KOPT-K1 (cell line): ENCODE results near the gene ADPRH.
"Not testable (repeated sequence)": the region's sequence is repeated elsewhere in the genome, so short reads cannot be mapped to it uniquely, and the experiment has no call there.

Experiments used
- H3K27ac ChIP-seq: fragments of 200-600 bp; sonication (generic); 2 replicates; pipeline ENCODE4 v1.5.1; 2016; ENCODE audit warnings: antibody characterized with exemption, mild to moderate bottlenecking, low read depth, low read length; ENCODE audit not compliant: poor library complexity, severe bottlenecking
- H3K36me3 ChIP-seq: fragments of 200-600 bp; sonication (generic); 2 replicates; pipeline ENCODE4 v1.5.1; 2017; ENCODE audit warnings: antibody characterized with exemption, mild to moderate bottlenecking, low read length, moderate library complexity; ENCODE audit not compliant: insufficient read depth
- H3K9me3 ChIP-seq: fragments of 200-600 bp; sonication (generic); 2 replicates; pipeline ENCODE4 v1.5.1; 2017; ENCODE audit warnings: antibody characterized with exemption, low read length, mild to moderate bottlenecking; ENCODE audit not compliant: insufficient read depth, poor library complexity, severe bottlenecking

ADPRH gene

DNA sequence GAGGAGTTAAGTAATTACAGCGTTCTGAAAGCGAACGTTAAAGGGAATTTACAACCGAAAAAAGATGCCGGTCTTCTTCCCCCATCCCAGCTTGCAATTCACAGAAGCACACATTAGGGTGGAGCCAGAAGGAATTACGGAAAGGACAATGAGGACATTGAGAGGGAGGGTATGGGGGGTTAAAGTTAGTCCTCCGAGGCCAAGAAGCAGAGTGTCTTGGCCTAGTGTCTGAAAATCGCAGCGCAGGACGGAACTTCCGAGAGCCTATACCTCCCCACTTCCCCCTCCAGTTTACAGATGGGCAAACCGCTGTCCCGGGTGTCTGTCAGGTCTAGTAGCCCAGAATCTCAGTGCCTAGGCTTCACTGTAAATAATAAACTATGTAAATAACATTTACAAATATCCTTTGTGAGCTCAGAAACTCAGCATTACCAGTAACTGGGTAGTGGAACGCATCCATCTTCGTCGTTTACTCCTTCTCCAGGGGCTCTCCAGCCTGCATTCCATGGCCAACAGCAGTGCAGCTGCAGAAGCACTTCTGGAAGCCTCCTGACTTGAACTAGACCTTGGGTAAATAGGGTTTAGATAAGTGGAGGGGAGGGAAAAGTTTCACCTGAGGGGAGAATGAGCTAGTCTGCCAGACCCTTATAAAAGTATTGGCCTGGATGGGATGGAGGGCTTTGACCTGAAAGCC, 922 bp downstream of the ADPRH start:
- Histone ChIP-seq H3K9me3 (no peaks in the 10 kb centered on the region), H3K36me3 (no peaks in the 10 kb centered on the region), H3K27ac (no peak overlapping the region)

GRCh38 chr3:119582178-119582577, 2.9 kb downstream of the ADPRH start:
- H3K9me3 ChIP-seq = no peaks in the 10 kb centered on the region
- H3K36me3 ChIP-seq = no peaks in the 10 kb centered on the region
- no peak overlapping the region for H3K27ac ChIP-seq

GRCh38 chr3:119585208-119585607, 5.9 kb downstream of the ADPRH start:
- H3K9me3 ChIP-seq = peaks cover 2% of the 10 kb centered on the region
- no peak overlapping the region for H3K27ac ChIP-seq
- no peaks in the 10 kb centered on the region for H3K36me3 ChIP-seq

DNA sequence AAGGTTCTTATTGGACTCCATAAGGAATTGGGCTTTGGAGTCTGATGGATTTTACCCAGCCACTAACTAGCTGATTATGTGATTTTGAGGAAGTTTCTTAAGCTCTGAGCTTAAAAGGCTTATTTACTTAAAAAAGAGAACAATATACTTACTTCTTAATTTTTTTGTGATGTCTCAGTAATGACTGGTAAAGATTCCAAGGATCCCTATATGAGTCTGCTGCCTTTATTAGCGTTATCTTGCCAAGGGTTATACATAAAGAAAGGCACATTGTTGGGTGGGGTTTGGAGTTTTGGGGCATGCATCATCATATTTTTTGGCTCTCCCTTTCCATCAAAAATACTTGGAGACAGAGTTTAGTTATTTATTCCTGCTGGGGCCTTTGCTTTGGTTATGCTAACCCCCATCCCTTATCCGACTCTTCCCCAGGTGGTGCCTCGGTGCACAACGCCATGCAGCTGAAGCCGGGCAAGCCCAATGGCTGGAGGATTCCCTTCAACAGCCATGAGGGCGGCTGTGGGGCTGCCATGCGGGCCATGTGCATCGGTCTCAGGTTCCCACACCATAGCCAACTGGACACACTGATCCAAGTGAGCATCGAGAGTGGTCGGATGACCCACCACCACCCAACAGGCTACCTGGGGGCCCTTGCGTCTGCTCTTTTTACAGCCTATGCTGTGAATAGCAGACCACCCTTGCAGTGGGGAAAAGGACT, 6.7 kb downstream of the ADPRH start:
- Histone ChIP-seq H3K27ac (no peak overlapping the region), H3K9me3 (peaks cover 10% of the 10 kb centered on the region), H3K36me3 (no peaks in the 10 kb centered on the region)

- peaks cover 12% of the 10 kb centered on the region for H3K9me3 ChIP-seq
- no peak overlapping the region for H3K27ac ChIP-seq
- H3K36me3 ChIP-seq = no peaks in the 10 kb centered on the region
These were observed 7.5 kb downstream of the ADPRH start for GRCh38 chr3:119586733-119587172.

GRCh38 chr3:119588112-119588511, 8.8 kb downstream of the ADPRH start:
- no peaks in the 10 kb centered on the region for H3K36me3 ChIP-seq
- no peak overlapping the region for H3K27ac ChIP-seq
- peaks cover 12% of the 10 kb centered on the region for H3K9me3 ChIP-seq

DNA sequence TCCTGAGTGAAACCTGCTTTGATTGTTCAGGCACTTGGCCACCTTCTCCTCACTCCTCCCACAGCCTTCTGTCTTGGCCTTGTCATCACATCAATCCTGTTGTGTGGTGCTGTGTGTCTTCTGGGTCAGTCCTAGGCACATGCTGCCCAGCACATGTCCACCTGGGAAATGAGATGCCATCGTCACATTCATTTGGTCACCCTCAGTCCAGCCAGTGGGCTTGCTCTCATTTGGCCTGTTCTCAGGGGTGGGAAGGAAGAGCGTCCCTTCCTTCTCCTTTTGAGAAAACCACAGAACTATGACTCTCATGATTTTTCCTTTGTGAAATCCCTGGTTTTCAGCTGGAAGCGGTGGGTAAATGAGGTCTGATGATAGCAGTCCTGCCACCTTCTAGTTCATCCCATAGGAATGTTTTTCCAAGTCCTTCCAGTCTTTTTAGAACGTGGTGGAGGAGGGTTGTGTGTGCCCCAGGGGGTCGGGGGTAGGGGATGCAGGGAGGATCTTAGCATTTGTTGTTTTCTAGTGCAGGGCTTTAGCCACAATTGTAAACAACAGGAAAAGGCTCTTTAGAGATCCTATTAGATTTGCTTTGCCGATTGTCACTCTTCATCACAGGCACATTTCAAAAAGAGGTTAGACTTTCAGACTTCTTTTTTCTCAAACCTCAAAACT, 9.9 kb downstream of the ADPRH start:
- no peak overlapping the region for H3K27ac ChIP-seq
- H3K9me3 ChIP-seq = peaks cover 12% of the 10 kb centered on the region
- no peaks in the 10 kb centered on the region for H3K36me3 ChIP-seq

DNA sequence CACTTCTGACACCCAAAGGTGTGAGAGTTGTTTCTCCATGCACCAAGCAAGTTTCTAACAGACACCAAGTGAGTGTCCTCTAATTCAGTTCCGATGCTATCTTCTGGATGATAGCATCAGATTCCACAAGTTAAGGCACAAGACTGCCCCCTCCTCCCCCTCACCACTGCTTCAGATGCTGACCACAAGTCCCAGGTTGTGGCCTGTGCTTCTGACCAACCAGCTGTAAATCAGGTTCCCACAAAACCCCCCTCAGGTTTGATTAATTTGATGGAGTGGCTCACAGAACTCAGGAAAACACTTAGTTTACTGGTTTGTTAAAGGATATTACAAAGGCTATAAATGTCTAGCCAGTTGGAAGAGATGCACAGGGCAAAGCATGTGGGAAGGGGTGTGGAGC, 11.4 kb downstream of the ADPRH start:
- H3K27ac ChIP-seq = no peak overlapping the region
- H3K9me3 ChIP-seq = peaks cover 12% of the 10 kb centered on the region
- no peaks in the 10 kb centered on the region for H3K36me3 ChIP-seq

DNA sequence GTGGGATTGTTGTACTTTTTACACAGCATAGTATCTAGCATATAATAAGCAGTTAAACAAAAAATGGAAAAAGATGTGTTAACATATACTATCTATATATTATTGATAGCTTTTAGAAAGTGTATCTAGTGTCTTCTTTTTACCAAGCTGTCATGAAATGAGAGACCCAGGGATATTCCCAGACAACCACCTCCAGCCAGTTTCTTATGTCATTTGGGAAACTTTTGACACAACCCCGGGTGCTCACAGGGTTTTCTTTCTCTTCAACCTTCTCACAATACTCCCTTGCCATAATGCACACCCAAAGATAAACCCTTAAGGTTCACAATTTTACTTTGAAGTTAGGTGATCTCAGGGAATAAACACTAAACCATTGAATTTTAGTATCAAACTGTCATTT, 13.6 kb downstream of the ADPRH start:
- Histone ChIP-seq H3K36me3 (no peaks in the 10 kb centered on the region), H3K27ac (no peak overlapping the region), H3K9me3 (peaks cover 12% of the 10 kb centered on the region)

GRCh38 chr3:119594066-119594465, 14.8 kb downstream of the ADPRH start:
- Histone ChIP-seq H3K36me3 (no peaks in the 10 kb centered on the region), H3K27ac (no peak overlapping the region), H3K9me3 (peaks cover 12% of the 10 kb centered on the region)

GRCh38 chr3:119594929-119595328, 15.6 kb downstream of the ADPRH start:
- not testable (repeated sequence) for H3K27ac ChIP-seq, H3K36me3 ChIP-seq
- peaks cover 12% of the 10 kb centered on the region for H3K9me3 ChIP-seq

- Histone ChIP-seq H3K36me3 (no peaks in the 10 kb centered on the region), H3K27ac (no peak overlapping the region), H3K9me3 (peaks cover 4% of the 10 kb centered on the region)
These were observed 16.5 kb downstream of the ADPRH start for GRCh38 chr3:119595639-119596334.

DNA sequence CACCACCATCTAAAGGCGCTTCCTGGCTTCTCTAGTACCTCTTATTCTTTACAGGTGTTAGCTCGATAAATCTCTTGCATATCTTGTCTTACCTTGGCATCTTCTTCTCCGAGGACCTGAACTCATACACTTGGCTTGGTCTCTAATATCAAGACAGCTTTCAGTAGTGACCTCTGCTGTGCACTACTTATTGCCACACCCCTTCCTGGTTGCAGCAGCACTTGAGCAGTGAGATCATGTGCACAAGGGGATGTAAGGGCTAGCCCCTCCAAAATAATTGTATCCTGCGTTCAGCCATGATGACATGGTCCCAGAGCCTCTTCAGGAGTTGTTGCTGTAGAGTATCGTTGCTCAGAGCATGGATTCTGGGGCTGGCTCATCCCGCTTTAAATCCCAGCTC, 17.1 kb downstream of the ADPRH start:
- H3K36me3 ChIP-seq = no peaks in the 10 kb centered on the region
- no peak overlapping the region for H3K27ac ChIP-seq
- H3K9me3 ChIP-seq = no peaks in the 10 kb centered on the region

DNA sequence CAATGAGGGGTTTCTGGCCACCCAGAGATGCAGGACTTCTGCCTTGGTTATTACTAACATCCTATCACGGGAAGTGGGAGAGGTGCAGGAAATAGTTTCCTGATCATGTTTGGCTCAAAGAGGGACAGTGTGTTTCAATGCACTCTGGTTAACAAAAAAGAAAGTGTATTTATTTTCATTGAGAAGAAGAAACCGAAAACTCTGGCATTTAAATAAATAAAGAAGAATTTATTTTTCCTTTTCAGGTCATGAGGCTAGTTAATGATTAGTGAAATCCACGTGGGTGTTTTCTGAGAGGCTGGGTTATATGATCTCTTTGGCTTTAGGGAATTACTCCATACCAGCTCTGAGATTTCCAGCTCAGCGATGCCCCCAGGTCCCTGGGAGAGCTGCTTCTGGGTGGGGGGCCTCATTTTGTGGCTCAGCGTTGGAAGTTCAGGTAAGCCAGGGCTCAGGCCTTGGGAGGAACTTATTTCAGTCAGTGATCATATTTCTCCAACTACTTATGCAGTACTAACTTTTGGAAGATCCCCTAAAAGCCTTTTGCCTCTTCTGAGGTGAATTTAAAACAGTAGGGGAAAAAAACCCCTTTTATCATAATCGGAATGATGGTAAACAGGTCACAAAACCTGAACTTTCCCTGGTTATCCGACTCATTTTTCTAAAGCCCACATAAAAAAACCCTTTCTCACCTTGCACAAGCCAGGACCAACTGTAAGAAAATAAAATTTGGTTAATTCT, 18.4 kb downstream of the ADPRH start, which contains the start of gene PLA1A:
TSS of gene PLA1A (plus strand) at position 338 of the 741 bp plus-strand sequence. CDS start at position 367, 29 bp downstream.
- no peaks in the 10 kb centered on the region for H3K36me3 ChIP-seq
- H3K9me3 ChIP-seq = no peaks in the 10 kb centered on the region
- no peak within 1 kb of the TSS for H3K27ac ChIP-seq
